OCI-LY7 (cell line): ENCODE measurements around the gene ROR2.

Experiments used
- EZH2phosphoT487 ChIP-seq: fragments of 200-600 bp; sonication (generic); IDR thresholded peaks from 2 replicates; pipeline ENCODE4 v1.6.1; 2018; ENCODE audit warnings: low read depth, borderline replicate concordance, mild to moderate bottlenecking, mixed run types, antibody characterized with exemption, low read length, moderate library complexity, mixed read lengths
- TF ChIP-seq, protein P1 (sequence below): fragments of 200-600 bp; sonication (generic); conservative IDR thresholded peaks from 2 replicates; pipeline ENCODE4 v1.5.1; 2014; ENCODE audit warnings: mild to moderate bottlenecking, antibody characterized with exemption, low read length, moderate library complexity, mixed read lengths

DNA sequence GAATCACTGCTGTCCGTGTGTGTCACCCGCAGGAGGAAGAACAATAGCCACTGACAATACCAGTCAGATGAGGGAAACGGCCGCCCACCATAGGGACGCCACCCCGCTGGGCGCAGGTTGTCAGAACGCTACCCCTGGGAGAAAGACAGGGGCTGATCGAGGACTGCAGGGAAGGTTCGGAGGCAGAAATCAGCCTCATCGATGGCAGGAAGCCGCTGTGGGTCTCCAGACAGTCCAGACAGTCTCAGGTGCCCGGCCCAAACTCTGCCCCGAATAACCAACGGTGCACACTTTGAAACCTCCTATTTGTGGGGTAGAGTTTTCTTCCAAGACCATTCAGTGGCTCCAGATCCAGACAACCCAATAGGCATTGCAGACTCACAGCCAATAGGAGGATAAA lies 181.5 kb downstream of the ROR2 start:
- TF ChIP-seq, protein P1, sequence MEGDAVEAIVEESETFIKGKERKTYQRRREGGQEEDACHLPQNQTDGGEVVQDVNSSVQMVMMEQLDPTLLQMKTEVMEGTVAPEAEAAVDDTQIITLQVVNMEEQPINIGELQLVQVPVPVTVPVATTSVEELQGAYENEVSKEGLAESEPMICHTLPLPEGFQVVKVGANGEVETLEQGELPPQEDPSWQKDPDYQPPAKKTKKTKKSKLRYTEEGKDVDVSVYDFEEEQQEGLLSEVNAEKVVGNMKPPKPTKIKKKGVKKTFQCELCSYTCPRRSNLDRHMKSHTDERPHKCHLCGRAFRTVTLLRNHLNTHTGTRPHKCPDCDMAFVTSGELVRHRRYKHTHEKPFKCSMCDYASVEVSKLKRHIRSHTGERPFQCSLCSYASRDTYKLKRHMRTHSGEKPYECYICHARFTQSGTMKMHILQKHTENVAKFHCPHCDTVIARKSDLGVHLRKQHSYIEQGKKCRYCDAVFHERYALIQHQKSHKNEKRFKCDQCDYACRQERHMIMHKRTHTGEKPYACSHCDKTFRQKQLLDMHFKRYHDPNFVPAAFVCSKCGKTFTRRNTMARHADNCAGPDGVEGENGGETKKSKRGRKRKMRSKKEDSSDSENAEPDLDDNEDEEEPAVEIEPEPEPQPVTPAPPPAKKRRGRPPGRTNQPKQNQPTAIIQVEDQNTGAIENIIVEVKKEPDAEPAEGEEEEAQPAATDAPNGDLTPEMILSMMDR: no peak
- no peak for TF ChIP-seq EZH2phosphoT487
